T-helper 1 cell treated with Interleukin-12 subunit alpha and Interleukin-12 subunit beta and Interleukin-4 antibody, amounts not matched to agents 30 μg/mL and 1 μg/mL, for 36 hours (primary cell): Measurements from ENCODE around the gene FN3K.

Experiments used
- H3K27ac Mint-ChIP-seq: one replicate; pipeline ENCODE4 v1.8.0; 2021; ENCODE audit warnings: mild to moderate bottlenecking, mixed read lengths
- H3K27me3 Mint-ChIP-seq: one replicate; pipeline ENCODE4 v1.8.0; 2021; ENCODE audit warnings: low read depth, mixed read lengths
- H3K36me3 Mint-ChIP-seq: one replicate; pipeline ENCODE4 v1.8.0; 2021; ENCODE audit warnings: low read depth, mixed read lengths
- H3K4me1 Mint-ChIP-seq: one replicate; pipeline ENCODE4 v1.8.0; 2021; ENCODE audit warnings: low read depth, mixed read lengths
- H3K4me3 Mint-ChIP-seq: one replicate; pipeline ENCODE4 v1.8.0; 2021; ENCODE audit warnings: mild to moderate bottlenecking, moderate library complexity, mixed read lengths
- H3K9me3 Mint-ChIP-seq: one replicate; pipeline ENCODE4 v1.8.0; 2021; ENCODE audit warnings: mixed read lengths

FN3K gene

DNA sequence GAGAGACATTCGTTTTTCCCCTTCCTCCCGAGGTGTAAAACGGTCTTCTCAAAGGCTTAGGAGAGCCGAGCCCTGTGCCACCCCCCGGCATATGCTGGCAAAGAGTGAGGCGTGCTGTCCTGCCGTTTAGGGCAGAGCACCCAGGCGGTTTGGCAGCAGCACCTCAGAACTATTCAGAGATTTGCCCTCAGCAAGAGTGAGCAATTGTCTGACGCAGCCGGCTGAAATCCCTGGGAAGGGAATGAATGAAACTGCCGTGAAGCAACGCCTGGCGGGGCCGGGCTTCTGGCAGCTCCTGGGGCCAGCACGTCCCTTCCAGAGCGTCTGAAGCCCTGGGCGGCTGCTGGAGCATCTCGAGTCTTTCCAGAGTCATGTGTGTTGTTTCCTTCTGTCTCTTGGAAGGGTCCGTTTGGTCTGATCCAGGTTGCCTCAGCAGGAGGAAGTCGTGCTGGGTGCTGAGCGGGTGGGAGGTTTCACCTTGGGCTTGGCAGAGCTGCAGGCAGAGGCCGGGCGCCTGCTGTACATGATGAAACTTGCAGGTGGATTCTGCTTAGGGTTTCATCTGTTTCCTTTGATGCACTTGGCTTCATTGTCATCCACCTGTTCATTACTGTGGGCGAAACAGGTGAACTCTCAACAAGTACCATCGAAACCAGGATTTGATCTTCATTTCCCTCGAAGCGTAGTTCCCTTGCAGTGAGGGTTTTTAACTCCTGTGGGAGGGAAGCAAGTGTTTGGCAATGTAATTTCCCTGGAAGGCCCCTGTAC lies 51.9 kb downstream of the FN3K start:
- no peak overlapping the region for H3K4me3 Mint-ChIP-seq
- H3K9me3 Mint-ChIP-seq = no peaks in the 10 kb centered on the region
- no peaks in the 10 kb centered on the region for H3K27me3 Mint-ChIP-seq
- H3K27ac Mint-ChIP-seq = no peak overlapping the region
- peaks cover 10% of the 10 kb centered on the region for H3K36me3 Mint-ChIP-seq
- peaks cover 5% of the 10 kb centered on the region for H3K4me1 Mint-ChIP-seq

DNA sequence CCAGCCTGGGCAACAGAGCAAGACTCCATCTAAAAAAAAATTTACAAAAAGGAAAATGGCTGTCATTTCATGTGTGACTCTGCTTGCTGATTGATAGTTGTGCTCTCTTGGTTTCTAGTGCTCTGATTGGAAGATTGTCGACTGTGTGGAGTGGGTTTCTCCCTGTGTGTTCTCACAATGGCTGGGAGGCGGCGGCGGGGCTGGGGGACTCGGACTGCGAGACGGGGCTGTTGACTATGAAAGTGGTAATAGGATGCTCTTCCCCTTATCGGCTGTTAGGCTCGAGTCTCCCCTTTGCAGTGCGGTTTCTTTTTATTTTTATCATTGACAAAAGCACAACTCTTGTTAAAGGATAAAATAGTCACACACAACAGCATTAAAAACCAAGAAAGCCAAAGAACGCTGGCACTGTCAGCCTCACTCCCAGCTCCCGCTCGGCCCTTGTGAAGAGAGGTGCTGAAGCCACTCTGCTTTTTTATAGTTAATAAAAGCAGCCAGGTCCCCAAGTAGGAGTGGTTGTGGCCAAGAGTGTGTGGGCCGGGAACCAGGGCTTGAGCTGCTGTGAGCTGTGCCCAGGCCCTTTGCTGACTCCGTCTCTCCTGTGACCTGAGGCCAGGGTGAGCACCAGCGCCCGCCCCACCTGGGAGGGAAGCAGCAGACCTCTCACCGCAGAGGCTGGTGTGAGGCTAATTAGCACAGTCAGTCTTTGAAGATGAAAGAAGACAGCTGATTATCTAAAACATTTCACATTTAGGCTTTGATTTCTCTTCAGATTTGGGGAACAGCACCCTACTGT lies 53.0 kb downstream of the FN3K start:
- Mint-ChIP-seq H3K27me3 (no peaks in the 10 kb centered on the region), H3K36me3 (peaks cover 4% of the 10 kb centered on the region), H3K4me3 (no peak overlapping the region), H3K4me1 (no peaks in the 10 kb centered on the region), H3K27ac (no peak overlapping the region), H3K9me3 (no peaks in the 10 kb centered on the region)

DNA sequence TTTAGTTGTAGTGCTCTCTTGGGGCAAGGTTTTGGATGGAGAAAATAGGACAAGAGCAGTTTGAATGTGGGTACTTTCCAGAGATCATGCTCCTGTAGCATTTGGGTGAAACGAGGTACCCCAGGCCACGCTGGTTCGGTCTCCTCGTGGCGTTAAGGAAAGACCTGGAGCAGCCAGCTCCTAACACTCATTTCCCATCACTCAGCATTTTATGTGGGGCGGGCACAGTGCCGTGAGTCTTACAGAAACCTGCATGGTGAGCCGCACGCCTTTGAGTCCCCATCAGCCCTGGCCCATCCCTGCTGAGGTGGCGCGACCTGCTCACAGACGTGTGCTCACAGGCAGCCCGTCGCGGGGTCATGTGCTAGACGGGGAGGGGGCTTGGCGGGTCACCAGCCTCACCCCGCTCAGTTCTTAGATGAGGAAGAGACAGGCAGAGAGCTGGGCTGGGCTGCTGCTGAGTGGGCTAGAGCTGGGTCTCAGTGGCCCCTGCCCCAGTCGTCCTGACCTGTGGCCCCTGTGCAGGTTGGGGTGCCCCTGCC lies 53.7 kb downstream of the FN3K start:
- H3K4me1 Mint-ChIP-seq = no peaks in the 10 kb centered on the region
- peaks cover 4% of the 10 kb centered on the region for H3K36me3 Mint-ChIP-seq
- no peaks in the 10 kb centered on the region for H3K9me3 Mint-ChIP-seq
- no peak overlapping the region for H3K27ac Mint-ChIP-seq
- H3K4me3 Mint-ChIP-seq = no peak overlapping the region
- no peaks in the 10 kb centered on the region for H3K27me3 Mint-ChIP-seq

DNA sequence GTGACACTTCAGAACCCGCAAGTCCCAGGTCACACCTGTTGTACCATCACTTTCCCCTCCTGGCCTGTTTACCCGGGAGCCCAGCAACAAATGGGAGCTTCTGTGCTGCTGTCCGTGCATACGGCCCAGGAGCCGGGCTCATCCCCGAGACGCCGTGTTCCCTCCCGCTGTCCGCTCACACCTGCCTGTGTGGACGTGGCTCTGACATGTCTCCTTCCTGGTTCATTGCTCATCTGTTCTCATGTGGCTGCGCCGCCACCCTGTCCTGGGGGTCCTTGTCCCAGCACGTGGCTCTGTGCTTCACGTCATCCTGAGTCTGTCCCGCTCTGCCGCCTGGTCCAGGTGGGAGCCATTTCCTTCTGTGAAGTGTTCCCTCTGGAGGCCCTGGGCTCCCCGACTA lies 54.4 kb downstream of the FN3K start:
- Mint-ChIP-seq H3K36me3 (peaks cover 4% of the 10 kb centered on the region), H3K27ac (peak overlapping the region; percentile 7), H3K9me3 (no peaks in the 10 kb centered on the region), H3K4me3 (no peak overlapping the region), H3K27me3 (no peaks in the 10 kb centered on the region), H3K4me1 (no peaks in the 10 kb centered on the region)

DNA sequence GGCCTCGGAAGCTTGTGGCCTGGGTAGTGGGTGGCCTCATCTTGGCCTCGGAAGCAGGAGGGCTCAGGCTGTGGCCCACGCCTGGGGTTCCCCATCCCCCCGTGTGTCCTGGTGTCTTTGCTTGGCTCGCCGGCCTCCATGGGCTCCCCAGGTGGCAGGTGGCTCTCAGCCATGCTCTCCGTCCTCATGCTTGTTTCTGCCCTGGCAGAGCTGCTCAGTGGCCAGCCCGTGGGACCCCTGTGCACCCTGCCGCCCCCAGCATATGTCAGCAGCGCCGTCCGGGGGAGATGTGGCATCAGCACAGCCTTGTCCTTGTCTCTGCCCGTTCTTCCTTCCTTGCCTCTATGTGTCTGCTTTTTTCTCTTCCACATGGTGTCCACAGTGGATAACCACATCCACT lies 55.0 kb downstream of the FN3K start:
- peaks cover 4% of the 10 kb centered on the region for H3K36me3 Mint-ChIP-seq
- no peak overlapping the region for H3K4me3 Mint-ChIP-seq
- no peaks in the 10 kb centered on the region for H3K27me3 Mint-ChIP-seq
- no peaks in the 10 kb centered on the region for H3K4me1 Mint-ChIP-seq
- H3K27ac Mint-ChIP-seq = no peak overlapping the region
- no peaks in the 10 kb centered on the region for H3K9me3 Mint-ChIP-seq

DNA sequence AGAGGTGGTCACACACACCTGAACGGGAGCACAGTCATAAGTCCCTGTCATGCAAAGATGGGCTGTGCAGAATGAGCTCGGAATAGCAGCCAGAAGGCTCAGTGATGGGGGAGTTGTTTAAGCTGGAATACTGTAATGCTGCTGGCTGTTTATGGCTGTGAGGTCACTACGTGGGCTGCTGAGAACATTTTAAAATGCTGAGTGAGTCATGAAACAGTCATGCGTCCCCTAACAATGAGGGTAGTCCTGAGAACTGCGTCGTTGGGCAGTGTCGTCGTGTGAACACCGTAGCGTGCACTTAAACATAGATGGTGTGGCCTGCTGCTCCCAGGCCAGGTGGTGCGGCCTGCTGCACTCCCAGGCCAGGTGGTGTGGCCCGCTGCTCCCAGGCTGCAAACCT lies 56.1 kb downstream of the FN3K start:
- H3K27me3 Mint-ChIP-seq = no peaks in the 10 kb centered on the region
- H3K27ac Mint-ChIP-seq = no peak overlapping the region
- H3K36me3 Mint-ChIP-seq = peaks cover 4% of the 10 kb centered on the region
- no peaks in the 10 kb centered on the region for H3K4me1 Mint-ChIP-seq
- no peak overlapping the region for H3K4me3 Mint-ChIP-seq
- no peaks in the 10 kb centered on the region for H3K9me3 Mint-ChIP-seq

DNA sequence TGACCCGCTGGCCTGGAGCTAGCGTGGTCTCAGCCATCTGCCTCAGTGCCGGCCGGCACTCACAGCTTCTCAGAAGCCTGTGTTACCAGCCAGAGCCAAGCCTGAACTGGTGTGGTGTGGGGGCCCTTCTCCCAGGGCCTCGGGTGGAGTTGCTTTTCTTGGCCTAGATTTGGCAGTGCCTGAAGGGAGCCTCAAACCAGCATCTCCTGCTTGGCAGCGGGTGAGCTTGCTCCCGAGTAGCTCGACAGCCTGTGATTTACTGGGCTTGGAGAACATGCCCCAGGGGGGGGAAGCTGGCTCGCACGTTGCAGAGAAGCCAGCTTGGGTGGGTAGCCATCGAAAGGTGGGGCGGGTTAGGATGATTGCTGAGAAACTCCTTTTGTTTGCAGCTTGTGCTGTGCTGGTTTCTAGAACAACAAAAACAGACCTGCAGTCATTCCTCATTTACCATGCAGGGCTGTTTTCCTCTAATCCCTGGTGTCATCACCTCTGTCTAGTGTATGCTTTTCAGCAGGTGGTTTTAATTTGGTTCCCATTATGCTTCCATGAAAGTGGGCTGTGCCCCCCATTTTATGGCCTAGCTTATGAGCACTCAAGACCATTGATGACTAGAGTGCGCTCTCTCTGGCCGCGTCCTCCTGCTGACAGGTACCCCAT lies 58.7 kb downstream of the FN3K start:
- H3K4me1 Mint-ChIP-seq = no peaks in the 10 kb centered on the region
- no peak overlapping the region for H3K4me3 Mint-ChIP-seq
- H3K9me3 Mint-ChIP-seq = no peaks in the 10 kb centered on the region
- H3K27ac Mint-ChIP-seq = no peak overlapping the region
- peaks cover 4% of the 10 kb centered on the region for H3K36me3 Mint-ChIP-seq
- H3K27me3 Mint-ChIP-seq = no peaks in the 10 kb centered on the region

DNA sequence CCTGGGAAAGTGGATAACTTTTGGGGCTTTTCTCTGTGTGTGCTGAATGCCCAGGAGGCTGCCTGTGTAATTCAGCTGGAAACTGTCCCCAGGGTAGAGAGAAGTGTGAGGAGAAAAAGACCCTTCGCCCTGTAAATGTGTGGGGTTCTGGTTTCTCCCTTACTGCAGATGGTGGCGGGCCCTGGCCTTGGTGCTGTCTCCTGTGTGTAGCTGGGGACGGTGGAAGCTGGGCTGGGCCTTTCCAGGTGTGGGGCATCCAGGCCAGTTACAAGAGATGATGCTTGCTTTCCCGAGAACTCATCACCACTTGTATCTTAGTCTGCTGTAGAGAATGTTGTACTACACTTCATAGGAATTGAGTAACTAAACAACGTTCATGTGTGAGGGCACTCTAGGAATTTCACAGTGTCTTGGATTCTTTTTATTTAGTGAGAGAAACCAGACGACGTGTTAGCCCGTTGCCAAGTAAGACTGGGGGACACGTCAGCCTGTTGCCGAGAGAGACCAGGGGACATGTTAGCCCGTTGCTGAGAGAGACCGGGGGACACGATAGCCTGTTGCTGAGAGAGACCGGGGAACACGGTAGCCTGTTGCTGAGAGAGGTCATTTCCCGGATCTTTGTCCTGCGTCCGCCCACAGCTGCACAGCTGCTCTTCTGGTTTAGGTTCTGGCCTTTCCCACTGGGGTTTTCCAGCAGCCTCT lies 59.5 kb downstream of the FN3K start:
- Mint-ChIP-seq H3K4me3 (no peak overlapping the region), H3K9me3 (no peaks in the 10 kb centered on the region), H3K36me3 (peaks cover 7% of the 10 kb centered on the region)

DNA sequence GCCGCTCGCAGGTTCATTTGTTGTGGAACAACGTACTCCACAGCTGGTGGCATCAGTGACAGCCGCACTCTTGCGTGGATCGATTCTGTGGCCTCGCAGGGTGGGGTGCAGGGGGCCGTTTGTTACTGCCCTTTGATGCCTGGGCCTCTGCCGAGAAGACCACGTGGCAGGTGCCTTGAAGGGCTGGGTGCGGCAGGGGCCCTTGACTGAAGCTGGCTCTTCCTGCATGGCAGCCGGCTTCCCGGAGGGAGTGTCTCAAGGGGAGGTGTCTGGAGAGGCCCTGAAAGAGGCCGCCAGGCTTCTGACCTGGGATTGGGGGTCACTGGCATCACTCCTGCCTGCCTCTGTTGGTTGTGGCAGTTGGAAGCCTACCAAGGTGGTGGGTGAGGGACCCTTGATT lies 60.2 kb downstream of the FN3K start:
- Mint-ChIP-seq H3K4me3 (no peak overlapping the region), H3K9me3 (no peaks in the 10 kb centered on the region), H3K4me1 (no peaks in the 10 kb centered on the region), H3K27ac (no peak overlapping the region), H3K27me3 (no peaks in the 10 kb centered on the region), H3K36me3 (peaks cover 9% of the 10 kb centered on the region)

More for the DNA sequence above, 59.5 kb downstream of the FN3K start:
- H3K27ac Mint-ChIP-seq = no peak overlapping the region
- H3K27me3 Mint-ChIP-seq = no peaks in the 10 kb centered on the region
- H3K4me1 Mint-ChIP-seq = no peaks in the 10 kb centered on the region

DNA sequence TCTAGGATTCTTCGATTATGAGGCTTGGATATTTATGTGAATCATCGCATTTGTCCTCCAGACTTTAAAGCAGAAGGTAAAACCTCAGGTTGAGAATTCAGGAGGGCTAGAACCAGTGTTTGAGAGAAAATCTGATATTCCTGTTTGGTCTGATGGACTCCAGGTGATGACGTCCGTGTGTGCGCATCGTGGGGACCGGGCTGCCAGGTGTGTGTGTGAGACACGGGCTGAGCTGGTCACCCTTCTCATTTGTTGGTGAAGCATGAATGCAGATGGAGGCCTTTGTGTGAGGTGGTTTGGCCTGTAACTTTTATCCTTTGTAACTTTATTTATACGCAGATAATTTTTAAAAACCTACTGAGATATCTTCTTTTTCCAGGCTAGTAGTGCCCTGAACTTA lies 61.6 kb downstream of the FN3K start:
- no peaks in the 10 kb centered on the region for H3K27me3 Mint-ChIP-seq
- peaks cover 13% of the 10 kb centered on the region for H3K36me3 Mint-ChIP-seq
- H3K27ac Mint-ChIP-seq = no peak overlapping the region
- peaks cover 4% of the 10 kb centered on the region for H3K9me3 Mint-ChIP-seq
- peaks cover 2% of the 10 kb centered on the region for H3K4me1 Mint-ChIP-seq
- H3K4me3 Mint-ChIP-seq = no peak overlapping the region

DNA sequence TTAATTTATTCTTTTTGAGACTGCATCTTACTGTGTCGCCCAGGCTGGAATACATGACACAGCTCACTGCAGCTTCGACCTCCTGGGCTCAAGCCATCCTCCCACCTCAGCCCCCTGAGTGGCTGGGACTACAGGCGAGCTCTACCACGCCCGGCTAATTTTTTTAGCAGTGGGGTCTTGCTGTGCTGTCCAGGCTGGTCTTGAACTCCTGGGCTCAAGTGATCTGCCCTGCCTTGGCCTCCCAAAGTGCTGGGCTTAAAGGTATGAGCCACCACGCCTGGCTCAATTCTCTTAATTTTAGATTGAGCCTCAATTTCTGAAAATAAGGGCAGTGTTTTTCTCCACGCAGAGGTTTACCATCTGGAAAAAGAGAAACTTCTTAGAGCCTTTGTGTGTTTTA lies 63.3 kb downstream of the FN3K start:
- Mint-ChIP-seq H3K27ac (no peak overlapping the region), H3K27me3 (no peaks in the 10 kb centered on the region), H3K36me3 (peaks cover 14% of the 10 kb centered on the region), H3K9me3 (peaks cover 4% of the 10 kb centered on the region), H3K4me1 (peaks cover 6% of the 10 kb centered on the region), H3K4me3 (no peak overlapping the region)

DNA sequence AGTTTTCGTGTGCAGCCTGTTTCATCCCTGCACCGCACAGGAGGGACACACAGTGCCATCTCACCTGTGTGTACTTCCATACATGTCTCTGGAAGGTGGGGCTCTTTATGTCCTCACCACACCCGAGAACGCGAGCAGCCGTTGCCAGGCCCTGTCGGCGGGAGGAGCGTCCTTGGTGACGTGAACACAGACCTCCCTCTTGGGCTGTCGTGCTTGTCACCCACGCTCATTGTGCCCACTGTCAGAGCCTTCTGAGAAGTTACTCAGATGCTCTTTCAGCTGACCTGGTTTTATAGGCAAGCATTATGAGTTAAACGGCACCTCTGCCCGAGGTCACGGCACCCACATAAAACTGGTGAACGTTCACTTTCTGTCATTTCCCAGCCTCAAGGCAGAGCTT lies 64.2 kb downstream of the FN3K start:
- Mint-ChIP-seq H3K36me3 (peaks cover 14% of the 10 kb centered on the region), H3K9me3 (peaks cover 4% of the 10 kb centered on the region), H3K27me3 (no peaks in the 10 kb centered on the region), H3K4me3 (no peak overlapping the region), H3K4me1 (peaks cover 6% of the 10 kb centered on the region), H3K27ac (no peak overlapping the region)
